ENCODE results near the gene FXYD7. TPM values are rescaled to one million over a fixed set of nuclear protein-coding genes. Genes with fewer than 3 reads are reported as not detected.

The FXYD7 gene
- polyA plus RNA-seq, 1 donor, result 0.65 TPM

Other genes starting within 250 kb of the FXYD7 start
- gene ZNF30, start 216.4 kb upstream of the FXYD7 start, polyA plus RNA-seq (ENCODE audit: insufficient read length), result 3.9 TPM
- gene ZNF792, start 179.0 kb upstream of the FXYD7 start, polyA plus RNA-seq (ENCODE audit: insufficient read length), result 2.7 TPM
- gene GRAMD1A, start 142.9 kb upstream of the FXYD7 start, polyA plus RNA-seq (ENCODE audit: insufficient read length), result 48.5 TPM
- 7.2 TPM for gene SCN1B, start 112.8 kb upstream of the FXYD7 start, polyA plus RNA-seq (ENCODE audit: insufficient read length)
- 0.36 TPM for gene HPN, start 101.5 kb upstream of the FXYD7 start, polyA plus RNA-seq (ENCODE audit: insufficient read length)
- gene FXYD3, start 27.4 kb upstream of the FXYD7 start, polyA plus RNA-seq (ENCODE audit: insufficient read length), result 0.97 TPM
- 13.2 TPM for gene LGI4, start 8.2 kb upstream of the FXYD7 start, polyA plus RNA-seq (ENCODE audit: insufficient read length)
- gene FXYD1, start 4.4 kb upstream of the FXYD7 start, polyA plus RNA-seq (ENCODE audit: insufficient read length), result 281 TPM
- gene FXYD5, start 11.5 kb downstream of the FXYD7 start, polyA plus RNA-seq (ENCODE audit: insufficient read length), result 22.3 TPM
- not detected for gene FAM187B, start 85.5 kb downstream of the FXYD7 start, polyA plus RNA-seq (ENCODE audit: insufficient read length)
- gene LSR, start 105.7 kb downstream of the FXYD7 start, polyA plus RNA-seq (ENCODE audit: insufficient read length), result 5.3 TPM
- gene USF2, start 125.7 kb downstream of the FXYD7 start, polyA plus RNA-seq (ENCODE audit: insufficient read length), result 119 TPM
- 0.31 TPM for gene HAMP, start 139.3 kb downstream of the FXYD7 start, polyA plus RNA-seq (ENCODE audit: insufficient read length)
- gene MAG, start 148.9 kb downstream of the FXYD7 start, polyA plus RNA-seq (ENCODE audit: insufficient read length), result 0.84 TPM
- 0.72 TPM for gene CD22, start 185.9 kb downstream of the FXYD7 start, polyA plus RNA-seq (ENCODE audit: insufficient read length)
- not detected for gene FFAR1, start 204.6 kb downstream of the FXYD7 start, polyA plus RNA-seq (ENCODE audit: insufficient read length)
- gene FFAR3, start 215.2 kb downstream of the FXYD7 start, polyA plus RNA-seq (ENCODE audit: insufficient read length), result not detected
- gene GPR42, start 227.8 kb downstream of the FXYD7 start, polyA plus RNA-seq (ENCODE audit: insufficient read length), result not detected

All from hindlimb muscle (tissue), 1 donor.